ENCODE results near the gene PRAMEF8.
"Not testable (repeated sequence)": the region's sequence is repeated elsewhere in the genome, so short reads cannot be mapped to it uniquely, and the experiment has no call there.

Gene PRAMEF8

GRCh38 chr1:13285037-13285436, at the start of gene PRAMEF8:
PRAMEF8 (minus strand) TSS chr1:13285137; CDS start chr1:13284091, 1,046 bp downstream.
- not testable (repeated sequence) for DNase-seq (ENCODE audit: low read depth in 2 of 2)

GRCh38 chr1:13315281-13315680, 30.3 kb upstream of the PRAMEF8 start, which contains the start of gene PRAMEF15:
PRAMEF15 (plus strand) TSS chr1:13315581; CDS start chr1:13318408, 2,827 bp downstream.
- not testable (repeated sequence) for DNase-seq (ENCODE audit: low read depth in 2 of 2)

GRCh38 chr1:13303239-13303638, 18.3 kb upstream of the PRAMEF8 start, which contains the start of gene PRAMEF33:
PRAMEF33 (plus strand) TSS chr1:13303539; CDS start chr1:13305955, 2,416 bp downstream.
- not testable (repeated sequence) for DNase-seq (ENCODE audit: low read depth in 2 of 2)

GRCh38 chr1:13302197-13302596, 17.3 kb upstream of the PRAMEF8 start:
- DNase-seq (ENCODE audit: low read depth in 2 of 2) = not testable (repeated sequence)

GRCh38 chr1:13298699-13299098, 13.8 kb upstream of the PRAMEF8 start:
- not testable (repeated sequence) for DNase-seq (ENCODE audit: low read depth in 2 of 2)

GRCh38 chr1:13297216-13297931, 12.4 kb upstream of the PRAMEF8 start:
- not testable (repeated sequence) for DNase-seq (ENCODE audit: low read depth in 2 of 2)

- not testable (repeated sequence) for DNase-seq (ENCODE audit: low read depth in 2 of 2)
Observed at GRCh38 chr1:13289030-13289429, 4.1 kb upstream of the PRAMEF8 start.

- not testable (repeated sequence) for DNase-seq (ENCODE audit: low read depth in 2 of 2)
Observed at GRCh38 chr1:13279617-13280016, 5.3 kb downstream of the PRAMEF8 start.

- DNase-seq (ENCODE audit: low read depth in 2 of 2) = not testable (repeated sequence)
Observed at GRCh38 chr1:13277016-13277415, 7.9 kb downstream of the PRAMEF8 start.

GRCh38 chr1:13265124-13265523, 19.8 kb downstream of the PRAMEF8 start:
- DNase-seq (ENCODE audit: low read depth in 2 of 2) = not testable (repeated sequence)

GRCh38 chr1:13253898-13254297, 31.0 kb downstream of the PRAMEF8 start, which contains the start of gene PRAMEF5:
PRAMEF5 (plus strand) TSS chr1:13254198; CDS start chr1:13259269, 5,071 bp downstream.
- DNase-seq (ENCODE audit: low read depth in 2 of 2) = not testable (repeated sequence)

GRCh38 chr1:13247122-13247521, 37.8 kb downstream of the PRAMEF8 start:
- not testable (repeated sequence) for DNase-seq (ENCODE audit: low read depth in 2 of 2)

GRCh38 chr1:13246554-13246871, 38.4 kb downstream of the PRAMEF8 start:
- not testable (repeated sequence) for DNase-seq (ENCODE audit: low read depth in 2 of 2)

GRCh38 chr1:13245841-13246553, 38.9 kb downstream of the PRAMEF8 start:
- DNase-seq (ENCODE audit: low read depth in 2 of 2) = not testable (repeated sequence)

- DNase-seq (ENCODE audit: low read depth in 2 of 2) = not testable (repeated sequence)
Observed at GRCh38 chr1:13243536-13244263, 41.2 kb downstream of the PRAMEF8 start.

GRCh38 chr1:13239633-13240032, 45.3 kb downstream of the PRAMEF8 start:
- DNase-seq (ENCODE audit: low read depth in 2 of 2) = not testable (repeated sequence)

GRCh38 chr1:13237572-13237971, 47.4 kb downstream of the PRAMEF8 start:
- DNase-seq (ENCODE audit: low read depth in 2 of 2) = not testable (repeated sequence)

GRCh38 chr1:13234057-13234456, 50.9 kb downstream of the PRAMEF8 start:
- not testable (repeated sequence) for DNase-seq (ENCODE audit: low read depth in 2 of 2)

GRCh38 chr1:13232056-13232455, 52.9 kb downstream of the PRAMEF8 start:
- DNase-seq (ENCODE audit: low read depth in 2 of 2) = not testable (repeated sequence)

All from stimulated activated CD4-positive, alpha-beta T cell treated with anti-CD3 and anti-CD28 coated beads, Interleukin-12 subunit alpha, Interleukin-12 subunit beta, amount 100 ng/mL, for 24 hours (primary cell).